H1 (cell line): ENCODE results near the gene QSER1. TPM values are rescaled to one million over a fixed set of nuclear protein-coding genes. Genes with fewer than 3 reads are reported as not detected.

Experiments used
- ATF3 ChIP-seq: IDR thresholded peaks from 2 replicates; pipeline ENCODE4 v1.6.1; 2011; ENCODE audit warnings: low read depth, mild to moderate bottlenecking, low read length; ENCODE audit not compliant: insufficient read depth
- CBX8 ChIP-seq: fragments of 300-800, 300-1000 bp; sonication (generic); IDR thresholded peaks from 2 replicates; pipeline ENCODE4 v1.7.1; 2016; ENCODE audit warnings: low read depth, low read length, borderline replicate concordance
- CHD7 ChIP-seq: fragments of 300-600 bp; sonication (generic); IDR thresholded peaks from 2 replicates; pipeline ENCODE4 v1.7.1; 2012; ENCODE audit warnings: low read length, moderate library complexity, mild to moderate bottlenecking, inconsistent platforms; ENCODE audit not compliant: insufficient replicate concordance
- GTF2F1 ChIP-seq: IDR thresholded peaks from 2 replicates; pipeline ENCODE4 v1.6.1; 2012; ENCODE audit warnings: low read depth, low read length, improper control_type of control experiment, borderline replicate concordance
- HDAC6 ChIP-seq: IDR thresholded peaks from one replicate; pipeline ENCODE4 v1.7.1; 2012; ENCODE audit warnings: low read depth, mild to moderate bottlenecking, inconsistent platforms, low read length, moderate library complexity
- RAD21 ChIP-seq, 2 experiments: IDR thresholded peaks in 1 of 2; conservative IDR thresholded peaks in 1 of 2; 2 replicates each; pipeline ENCODE4 v1.6.1; 2011; ENCODE audit warnings: low read depth in 2 of 2, low read length in 2 of 2, improper control_type of control experiment in 1 of 2, inconsistent platforms in 1 of 2, mild to moderate bottlenecking in 1 of 2, moderate library complexity in 1 of 2
- SIRT6 ChIP-seq: IDR thresholded peaks from one replicate; pipeline ENCODE4 v1.7.1; 2012; ENCODE audit warnings: low read length, inconsistent platforms
- SP1 ChIP-seq: IDR thresholded peaks from 2 replicates; pipeline ENCODE4 v1.6.1; 2011; ENCODE audit warnings: low read depth, low read length
- YY1 ChIP-seq: IDR thresholded peaks from 2 replicates; pipeline ENCODE4 v1.6.1; 2011; ENCODE audit warnings: low read depth, mild to moderate bottlenecking, low read length
- polyA plus RNA-seq, 7 experiments: library from polyadenylated mRNA; depleted of rRNA in 3 of 7; stranded (reverse) in 5 of 7; unstranded in 2 of 7; fragments of >200 nt in 5 of 7; fragments of 200-250 nt in 2 of 7; gene quantifications; 1 replicate in 5 of 7; 2 replicates in 1 of 7; 4 replicates in 1 of 7; pipeline versions ENCODE4 v1.2.1 to v1.2.3, GENCODE V29; 2011 to 2013; ENCODE audit warnings: missing spikeins in 2 of 7, mixed read lengths in 2 of 7
- total RNA-seq: library from RNA; stranded (reverse); fragmentation: NEBNext Ultra II Directional; extraction: Animal tissue kit (Norgen Biotek cat#: 25700); gene quantifications from 2 replicates; pipeline ENCODE4 v1.2.1, GENCODE V29; 2021
- TF ChIP-seq, protein P1 (sequence below): IDR thresholded peaks from 2 replicates; pipeline ENCODE4 v1.6.1; 2012; ENCODE audit warnings: inconsistent platforms

Gene QSER1
- total and polyA plus RNA-seq, 2 of the 8 experiments (the other 6 are each of a cell fraction or from before 2014, with no cell fraction given): 29.3 to 117 TPM

GRCh38 chr11:32916994-32917393, 24.4 kb downstream of the QSER1 start (continued):
- no peak for TF ChIP-seq CHD7
- no peak for TF ChIP-seq YY1
- no peak for TF ChIP-seq GTF2F1
- no peak for TF ChIP-seq ATF3
- no peak for TF ChIP-seq SIRT6
- no peak for TF ChIP-seq SP1
- TF ChIP-seq, protein P1, sequence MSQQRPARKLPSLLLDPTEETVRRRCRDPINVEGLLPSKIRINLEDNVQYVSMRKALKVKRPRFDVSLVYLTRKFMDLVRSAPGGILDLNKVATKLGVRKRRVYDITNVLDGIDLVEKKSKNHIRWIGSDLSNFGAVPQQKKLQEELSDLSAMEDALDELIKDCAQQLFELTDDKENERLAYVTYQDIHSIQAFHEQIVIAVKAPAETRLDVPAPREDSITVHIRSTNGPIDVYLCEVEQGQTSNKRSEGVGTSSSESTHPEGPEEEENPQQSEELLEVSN: no peak
- no peak for TF ChIP-seq CBX8
- TF ChIP-seq HDAC6: no peak
- no peak for TF ChIP-seq RAD21 (IDR thresholded peaks at IDR 0.05 in 1 of 2, conservative IDR thresholded peaks at IDR 0.05 in 1 of 2; ENCODE audit: low read depth in 2 of 2, low read length in 2 of 2)
